NT2/D1 (cell line): ENCODE data around the gene PAPPA2.

Source experiments
- DNase-seq: peaks from one replicate; pipeline ENCODE4 v3.0.0-alpha.2; 2011; ENCODE audit warnings: low read depth, low spot score
- H3K27me3 ChIP-seq: 2 replicates; pipeline ENCODE4 v1.6.0; 2011; ENCODE audit warnings: mild to moderate bottlenecking; ENCODE audit not compliant: insufficient read length, insufficient read depth
- H3K36me3 ChIP-seq: 2 replicates; pipeline ENCODE4 v1.6.1; 2011; ENCODE audit warnings: mild to moderate bottlenecking, low read length, mixed read lengths; ENCODE audit not compliant: insufficient read depth, insufficient read length
- H3K4me1 ChIP-seq: 2 replicates; pipeline ENCODE4 v1.5.1; 2011; ENCODE audit not compliant: insufficient read depth, insufficient read length
- H3K4me3 ChIP-seq: 2 replicates; pipeline ENCODE4 v1.5.1; 2011; ENCODE audit warnings: low read depth; ENCODE audit not compliant: insufficient read length
- H3K9ac ChIP-seq: 2 replicates; pipeline ENCODE4 v1.6.0; 2011; ENCODE audit warnings: low read depth; ENCODE audit not compliant: insufficient read length
- H3K9me3 ChIP-seq: 2 replicates; pipeline ENCODE4 v1.5.1; 2011; ENCODE audit warnings: mild to moderate bottlenecking, low read length; ENCODE audit not compliant: insufficient read depth
- SUZ12 ChIP-seq: IDR thresholded peaks from 2 replicates; pipeline ENCODE4 v1.6.1; 2011; ENCODE audit not compliant: insufficient read length, insufficient read depth; ENCODE audit errors: extremely low read depth
- YY1 ChIP-seq: IDR thresholded peaks from 2 replicates; pipeline ENCODE4 v1.6.1; 2011; ENCODE audit not compliant: insufficient read length, insufficient read depth
- ZNF274 ChIP-seq: IDR thresholded peaks from 2 replicates; pipeline ENCODE4 v1.6.1; 2011; ENCODE audit warnings: mild to moderate bottlenecking, low read depth, low read length

PAPPA2 gene

DNA sequence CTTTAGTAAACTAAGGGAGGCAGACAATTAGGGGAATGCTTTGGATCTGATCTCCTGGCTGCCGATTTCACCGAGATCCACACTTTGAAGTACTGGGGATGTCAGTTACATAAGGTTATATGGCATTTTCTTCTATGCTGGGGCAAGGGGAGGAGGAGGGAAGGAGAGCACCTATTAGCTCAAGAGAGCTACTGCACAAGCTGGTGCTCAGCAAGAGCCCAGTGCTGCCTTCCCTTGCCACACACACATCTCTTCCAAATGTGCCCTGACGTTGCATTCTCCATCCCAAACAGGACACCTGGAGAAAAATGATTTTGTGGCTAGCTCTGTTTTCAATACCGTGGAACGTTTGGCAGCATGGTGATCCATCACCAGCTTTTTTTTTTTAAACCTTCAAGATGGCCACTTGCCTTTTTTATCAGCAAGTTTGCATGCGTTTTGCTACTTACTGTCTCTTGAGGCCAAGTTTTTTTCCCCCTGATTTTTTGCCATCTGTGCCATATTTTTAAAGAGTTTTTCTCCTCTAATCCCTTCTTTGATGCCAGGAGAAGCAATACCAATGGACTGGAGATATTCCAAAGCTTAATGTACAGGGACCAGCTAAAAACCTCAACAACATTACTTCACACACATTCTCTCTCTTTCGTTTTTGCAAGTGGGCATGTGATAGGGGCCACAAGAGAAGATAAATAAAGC, 66.6 kb downstream of the PAPPA2 start:
- no peak overlapping the region for H3K4me3 ChIP-seq
- H3K9me3 ChIP-seq, result no peaks in the 10 kb centered on the region
- no peak overlapping the region for H3K9ac ChIP-seq
- TF ChIP-seq ZNF274, result no peak
- TF ChIP-seq YY1, result no peak
- no peak for TF ChIP-seq SUZ12
- H3K36me3 ChIP-seq, result no peaks in the 10 kb centered on the region
- H3K27me3 ChIP-seq, result no peaks in the 10 kb centered on the region
- no peak for DNase-seq
- H3K4me1 ChIP-seq, result no peaks in the 10 kb centered on the region

DNA sequence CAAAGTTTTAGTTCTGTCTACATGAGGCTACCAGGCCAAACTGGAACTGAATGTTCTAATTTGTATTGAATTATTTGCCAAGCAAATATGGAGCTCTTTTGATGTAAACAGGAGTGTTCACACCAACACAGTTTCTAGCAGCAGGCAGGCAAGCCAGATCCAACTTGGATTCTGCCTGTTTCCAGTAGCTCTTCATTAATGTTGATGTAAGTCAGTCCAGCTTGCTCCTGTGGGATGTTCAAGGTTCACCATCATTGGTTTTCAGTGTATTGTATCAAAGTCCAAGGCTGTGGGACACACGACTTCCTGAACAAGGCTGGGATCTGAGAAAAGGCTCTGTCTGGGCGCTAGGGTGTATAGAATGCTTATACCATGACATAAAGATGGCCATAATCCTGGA, 68.1 kb downstream of the PAPPA2 start:
- Histone ChIP-seq H3K4me1 (no peaks in the 10 kb centered on the region), H3K36me3 (no peaks in the 10 kb centered on the region), H3K9ac (no peak overlapping the region), H3K4me3 (no peak overlapping the region), H3K9me3 (no peaks in the 10 kb centered on the region), H3K27me3 (no peaks in the 10 kb centered on the region)
- TF ChIP-seq SUZ12 (no peak), YY1 (no peak), ZNF274 (no peak)
- no peak for DNase-seq

DNA sequence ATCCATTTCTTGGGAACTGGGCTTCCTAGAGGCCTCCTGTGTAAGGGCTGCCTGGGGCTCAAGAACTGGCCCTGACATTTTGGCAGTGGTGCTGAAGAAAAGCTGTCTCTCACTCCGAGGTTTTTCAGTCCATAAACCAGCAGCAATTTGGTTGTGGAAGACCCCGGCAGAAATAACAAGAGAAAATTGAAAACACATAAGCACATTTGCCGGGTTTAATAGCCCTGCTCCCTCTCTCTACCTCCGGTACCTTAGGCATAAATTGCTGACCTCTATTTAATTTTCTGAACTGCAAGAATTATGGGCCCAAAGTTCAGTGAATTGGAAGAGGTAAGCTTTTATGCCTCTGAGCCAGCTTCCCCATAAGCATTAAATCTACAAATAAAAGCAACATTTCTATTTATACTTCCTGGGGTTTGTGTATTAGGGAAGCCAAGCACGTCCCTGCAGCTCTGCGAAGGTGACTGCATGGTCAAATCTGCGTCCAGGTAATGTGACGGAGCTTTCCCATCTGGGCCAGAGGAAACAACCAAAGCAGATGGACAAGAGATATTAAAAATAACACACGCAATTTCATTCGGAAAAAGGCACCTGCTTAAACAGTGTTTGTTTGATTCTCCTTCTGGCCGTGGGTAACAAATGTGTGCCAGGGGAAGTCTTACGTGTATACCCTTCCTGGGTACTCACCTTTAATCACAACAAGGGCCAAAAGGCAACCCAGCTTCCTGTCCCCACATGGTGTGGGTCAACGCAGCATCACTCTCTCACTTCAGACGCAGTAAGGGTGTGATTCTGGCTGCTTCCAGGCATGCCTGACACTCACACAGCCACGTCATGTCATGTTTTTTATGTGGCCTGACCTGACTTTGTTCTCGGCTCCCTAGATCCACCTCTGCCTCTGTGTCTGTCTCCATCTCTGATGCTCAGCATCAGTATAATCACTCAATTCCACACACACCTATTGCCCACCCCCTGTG, 69.2 kb downstream of the PAPPA2 start:
- Histone ChIP-seq H3K9ac (no peak overlapping the region), H3K4me3 (no peak overlapping the region), H3K4me1 (no peaks in the 10 kb centered on the region), H3K36me3 (no peaks in the 10 kb centered on the region), H3K27me3 (no peaks in the 10 kb centered on the region), H3K9me3 (no peaks in the 10 kb centered on the region)
- no peak for DNase-seq
- TF ChIP-seq YY1 (no peak), SUZ12 (no peak), ZNF274 (no peak)

DNA sequence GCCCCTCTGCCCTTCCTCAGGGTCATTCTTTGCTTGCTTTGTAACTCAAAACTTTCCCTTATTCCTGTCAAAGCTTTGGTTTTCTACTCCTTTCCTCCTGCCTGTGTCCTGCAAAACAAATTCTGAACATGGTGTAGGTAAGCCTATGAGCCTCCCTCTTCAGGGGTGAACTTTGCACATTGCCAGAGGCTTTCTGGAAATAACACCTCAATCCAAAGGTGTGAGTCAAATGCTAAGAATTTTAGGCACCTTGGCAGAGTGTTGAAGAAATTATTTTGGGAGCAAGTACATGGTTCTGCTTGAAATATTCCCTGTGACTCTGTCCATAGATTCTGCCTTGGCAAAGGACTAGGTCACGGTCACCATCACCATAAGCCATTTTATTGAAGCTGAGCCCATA, 70.0 kb downstream of the PAPPA2 start:
- no peaks in the 10 kb centered on the region for H3K4me1 ChIP-seq
- no peaks in the 10 kb centered on the region for H3K9me3 ChIP-seq
- DNase-seq, result no peak
- no peak overlapping the region for H3K9ac ChIP-seq
- H3K36me3 ChIP-seq, result no peaks in the 10 kb centered on the region
- H3K4me3 ChIP-seq, result no peak overlapping the region
- H3K27me3 ChIP-seq, result no peaks in the 10 kb centered on the region
- TF ChIP-seq ZNF274 (no peak), YY1 (no peak), SUZ12 (no peak)

DNA sequence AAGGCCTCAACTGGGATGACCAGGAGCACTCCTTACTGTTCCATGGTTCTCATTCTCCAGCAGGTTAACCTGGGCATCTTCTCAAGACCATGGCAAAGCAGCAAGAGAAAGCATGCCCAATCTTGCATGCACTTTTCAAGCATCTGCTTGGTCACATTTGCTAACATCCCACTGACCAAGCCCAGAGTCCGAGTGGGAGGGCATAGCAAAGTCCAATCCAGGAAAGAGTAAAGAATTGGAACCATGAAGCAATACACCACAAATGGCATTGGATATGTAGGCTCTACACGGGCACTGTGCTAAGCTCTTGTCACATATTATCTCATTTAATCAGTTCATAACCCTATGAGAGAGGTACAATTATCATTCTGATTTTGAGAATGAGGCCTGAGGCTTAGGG, 73.6 kb downstream of the PAPPA2 start:
- TF ChIP-seq SUZ12 (no peak), YY1 (no peak), ZNF274 (no peak)
- no peak for DNase-seq
- Histone ChIP-seq H3K27me3 (no peaks in the 10 kb centered on the region), H3K4me3 (no peak overlapping the region), H3K4me1 (no peaks in the 10 kb centered on the region), H3K36me3 (no peaks in the 10 kb centered on the region), H3K9ac (no peak overlapping the region), H3K9me3 (no peaks in the 10 kb centered on the region)

DNA sequence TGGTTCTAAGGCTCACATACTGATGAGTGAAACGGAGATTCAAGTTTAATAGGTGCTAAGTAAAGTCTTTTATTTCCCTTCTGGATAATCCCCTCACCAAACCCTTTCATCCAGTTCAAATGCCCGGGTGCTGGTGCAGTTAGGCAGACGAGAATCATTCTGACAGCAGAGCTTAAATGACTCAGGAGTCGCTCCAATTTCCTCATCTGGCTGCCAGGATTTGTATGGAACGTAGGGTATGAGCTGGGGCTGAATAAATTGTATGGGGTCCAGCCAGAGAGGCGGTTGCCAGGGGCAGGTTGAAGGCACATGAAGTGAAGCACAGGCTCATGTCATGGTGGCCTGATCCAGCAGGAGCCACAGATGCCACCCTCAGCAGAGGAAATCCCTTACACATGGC, 76.0 kb downstream of the PAPPA2 start:
- no peak overlapping the region for H3K9ac ChIP-seq
- DNase-seq, result no peak
- H3K27me3 ChIP-seq, result no peaks in the 10 kb centered on the region
- H3K9me3 ChIP-seq, result peaks cover 12% of the 10 kb centered on the region
- H3K4me1 ChIP-seq, result no peaks in the 10 kb centered on the region
- TF ChIP-seq YY1 (no peak), SUZ12 (no peak), ZNF274 (no peak)
- H3K36me3 ChIP-seq, result no peaks in the 10 kb centered on the region
- no peak overlapping the region for H3K4me3 ChIP-seq

DNA sequence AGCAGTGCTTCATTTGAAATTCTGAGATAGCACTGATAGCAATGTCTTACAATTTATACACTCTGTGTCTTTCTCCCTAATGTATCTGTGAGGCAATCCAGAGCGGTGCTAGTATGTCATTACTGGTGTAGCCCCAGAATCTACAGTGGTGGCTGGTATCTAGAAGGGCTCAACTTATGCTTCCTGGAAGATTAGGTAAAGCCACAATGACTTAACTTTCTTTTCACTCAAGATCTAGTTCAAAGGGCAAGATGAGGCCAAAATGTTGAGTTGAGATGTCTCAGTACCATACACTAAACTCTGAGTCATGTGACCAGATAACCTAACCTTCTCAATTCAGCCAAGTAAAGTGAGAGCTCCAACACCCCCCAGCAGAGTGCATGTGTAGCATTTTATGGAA, 77.5 kb downstream of the PAPPA2 start:
- H3K9me3 ChIP-seq, result peaks cover 12% of the 10 kb centered on the region
- TF ChIP-seq SUZ12, result no peak
- H3K36me3 ChIP-seq, result no peaks in the 10 kb centered on the region
- no peak overlapping the region for H3K9ac ChIP-seq
- H3K27me3 ChIP-seq, result no peaks in the 10 kb centered on the region
- no peak for DNase-seq
- H3K4me1 ChIP-seq, result no peaks in the 10 kb centered on the region
- no peak overlapping the region for H3K4me3 ChIP-seq
